HG02642 (cell line): ENCODE data around the gene RET.

Experiments
- ATAC-seq: cut with Tn5 transposase; IDR thresholded peaks from one replicate; pipeline ENCODE4 v1.9.1; 2021; ENCODE audit warnings: mild to moderate bottlenecking; ENCODE audit not compliant: unreplicated experiment, poor library complexity

The RET gene

DNA sequence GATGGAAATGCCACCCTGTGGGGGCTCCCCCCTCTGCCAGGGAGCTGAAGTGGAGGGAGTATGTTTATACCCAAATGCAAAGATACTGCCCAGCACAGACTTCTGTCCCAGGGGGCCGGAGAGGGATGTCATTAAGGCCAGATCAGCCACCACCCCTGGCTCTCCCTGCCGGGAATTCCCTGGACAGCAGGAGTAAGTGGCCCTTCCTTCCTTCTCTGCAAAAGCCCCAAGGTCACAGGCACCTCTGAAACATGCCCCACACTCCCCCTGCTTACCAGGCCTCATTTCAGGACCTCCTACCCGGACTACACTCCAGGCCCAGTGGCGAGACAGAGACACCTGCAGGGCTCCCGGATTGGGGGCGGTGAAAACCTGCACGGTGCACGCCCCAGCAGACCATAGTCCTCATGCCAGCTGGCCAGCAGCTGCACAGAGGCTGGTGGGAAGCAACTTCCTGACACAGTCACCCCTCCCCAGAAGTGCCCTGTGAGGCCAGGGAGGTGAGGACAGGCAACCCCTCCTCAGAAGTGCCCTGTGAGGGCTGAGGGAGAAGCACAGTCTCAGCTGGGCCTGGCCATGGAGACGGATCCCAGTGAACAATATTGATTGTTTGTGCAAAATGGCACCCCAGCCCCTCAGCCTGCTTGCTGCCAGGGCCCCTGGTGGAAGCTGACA lies 33.0 kb upstream of the RET start:
- ATAC-seq = no peak

DNA sequence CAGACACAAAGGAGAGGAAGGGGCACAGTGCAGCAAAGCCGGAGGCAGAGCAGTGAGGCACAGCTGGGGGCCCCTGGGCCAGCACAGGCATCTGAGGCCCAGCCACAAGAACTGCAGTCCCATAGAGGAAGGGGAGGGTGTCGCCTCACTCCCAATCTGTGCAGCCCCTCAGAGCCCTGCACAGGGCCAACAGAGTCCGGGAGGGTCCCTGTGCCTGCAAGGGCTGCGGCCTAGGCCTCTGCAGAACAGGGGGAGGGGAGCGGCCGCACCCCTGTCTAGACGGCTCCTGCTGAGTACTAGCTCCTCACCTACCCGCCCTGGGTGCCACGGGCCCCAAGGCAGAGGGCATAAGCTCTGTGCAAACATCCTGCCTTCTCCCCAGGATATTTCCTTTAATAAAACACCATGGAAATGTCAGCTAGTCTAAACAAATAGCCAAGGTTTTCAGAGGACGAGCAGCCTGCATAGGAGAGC lies 32.4 kb upstream of the RET start:
- no peak for ATAC-seq

DNA sequence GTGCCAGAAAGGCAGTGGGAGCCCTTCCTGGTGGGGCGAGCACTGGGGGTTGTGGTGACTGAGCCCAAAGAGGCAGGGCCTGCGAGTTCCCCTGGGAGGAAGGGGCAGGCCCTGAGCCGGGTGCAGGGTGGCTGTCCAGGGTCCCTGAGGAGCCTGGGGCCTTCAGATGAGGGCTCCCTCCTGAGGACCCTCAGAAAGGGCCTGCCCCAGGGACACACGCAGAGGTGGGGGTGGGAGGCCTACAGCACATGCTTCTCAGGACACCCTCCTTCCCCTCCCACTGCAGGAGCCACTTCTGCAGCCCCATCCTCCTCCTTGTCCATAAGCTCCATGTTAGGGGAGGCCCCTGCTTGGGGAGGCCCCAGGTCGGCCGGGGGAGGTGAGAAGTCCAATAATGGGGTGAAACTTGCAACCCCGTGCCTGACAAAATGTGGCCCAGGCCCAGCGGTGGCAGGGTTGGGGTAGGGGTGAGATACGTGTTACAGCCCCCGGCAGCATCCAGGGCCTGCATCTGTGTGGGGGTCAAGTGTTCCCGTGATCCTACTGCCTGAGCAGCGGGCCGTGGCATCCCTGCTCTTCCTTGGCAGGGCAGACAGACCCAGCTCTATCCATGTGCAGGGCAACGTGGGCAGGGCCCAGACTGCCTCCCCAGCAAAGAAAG lies 31.8 kb upstream of the RET start:
- no peak for ATAC-seq

DNA sequence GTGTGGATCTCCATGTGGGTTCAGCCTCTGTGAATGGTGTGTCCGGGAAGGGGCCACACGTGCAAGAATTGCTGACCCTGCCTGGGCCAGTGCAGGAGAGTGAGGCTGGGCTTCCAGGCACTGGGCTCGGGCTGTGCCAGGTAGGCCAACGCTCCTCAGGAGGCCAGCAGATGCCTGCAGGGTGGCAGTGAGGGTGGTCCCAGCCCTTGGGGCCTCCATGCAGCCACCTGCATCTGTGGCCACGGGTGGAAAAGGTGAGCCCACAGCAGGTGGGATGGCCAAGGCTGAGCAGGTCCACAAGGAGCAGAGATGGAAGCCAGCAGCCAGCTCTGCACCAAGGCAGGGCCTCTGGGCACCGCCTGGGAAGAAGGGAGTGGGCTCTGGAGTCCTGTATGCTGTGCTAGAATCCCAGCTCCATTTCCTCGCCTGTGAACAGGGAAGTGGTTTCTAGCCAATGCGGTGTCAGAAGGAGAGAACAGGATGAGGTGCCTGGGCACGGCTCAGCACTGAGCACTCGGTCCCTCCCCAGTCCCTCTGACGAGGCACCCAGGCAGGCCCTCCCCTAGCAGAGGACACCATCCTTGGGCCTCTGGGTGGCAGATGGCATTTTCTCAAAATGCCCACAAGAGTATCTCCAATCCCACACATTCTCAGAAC lies 31.1 kb upstream of the RET start:
- ATAC-seq = no peak

DNA sequence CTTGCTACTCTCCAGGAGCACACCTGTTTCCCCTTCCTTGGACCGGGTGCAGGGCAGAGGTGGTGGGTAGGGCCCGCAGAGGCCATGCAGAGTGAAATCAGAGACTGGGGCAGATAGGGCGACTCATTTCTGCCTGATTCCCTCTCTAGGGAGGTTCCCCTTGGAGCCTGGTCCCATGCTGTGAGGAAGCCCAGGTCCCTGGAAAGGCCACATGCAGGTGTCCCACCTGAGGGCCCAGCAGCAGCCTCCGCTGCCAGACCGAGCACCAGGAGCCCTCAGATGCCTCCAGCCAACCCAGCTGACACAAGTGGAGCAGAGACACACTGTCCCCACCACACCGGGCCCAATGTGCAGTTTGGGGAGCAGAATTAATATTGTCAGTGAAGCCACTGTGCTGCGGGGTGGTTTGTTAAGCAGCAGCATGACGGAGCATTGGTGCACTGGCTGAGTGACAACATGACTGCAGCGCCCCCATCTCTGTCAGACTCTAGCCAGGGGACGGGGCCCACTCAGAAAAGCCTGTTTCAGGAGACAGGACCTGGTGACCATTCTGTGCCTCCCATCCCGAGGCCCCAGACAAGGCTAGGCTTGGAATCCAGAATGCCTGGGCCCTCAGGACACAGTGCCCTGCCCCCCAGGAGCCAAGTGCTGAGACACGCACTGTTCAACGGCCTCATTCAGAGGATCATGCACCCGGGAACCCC lies 30.4 kb upstream of the RET start:
- no peak for ATAC-seq

DNA sequence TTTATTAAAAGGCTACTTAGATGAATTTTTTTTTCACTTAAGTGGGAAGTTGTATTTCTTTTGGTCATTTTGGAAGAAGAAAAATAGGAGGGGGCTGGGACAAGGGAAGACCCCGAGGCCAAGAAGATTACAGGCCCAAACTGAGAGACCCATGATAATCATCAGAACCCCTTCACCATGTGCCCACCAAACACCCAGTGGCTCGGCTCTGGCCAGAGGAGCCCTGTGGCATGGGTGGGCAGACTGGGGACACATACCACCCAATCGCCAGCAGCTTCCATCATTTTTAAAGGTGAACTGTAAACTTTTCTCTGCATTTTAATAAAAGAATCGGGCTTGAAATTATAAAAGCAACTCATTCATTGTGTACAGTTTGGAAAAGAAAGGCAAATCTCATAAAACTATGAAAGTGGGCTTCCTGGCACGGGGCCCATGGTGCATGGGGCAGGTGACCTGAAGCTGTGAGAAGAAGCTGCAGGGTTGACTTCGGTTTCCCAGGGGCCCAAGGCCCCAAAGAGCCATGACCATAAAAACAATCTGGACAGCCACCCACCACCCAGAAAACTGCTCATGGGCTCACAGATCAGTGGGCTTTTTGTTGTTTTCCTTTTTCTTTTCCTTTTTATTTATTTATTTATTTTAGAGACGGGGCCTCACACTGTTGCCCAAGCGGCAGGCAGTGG lies 29.4 kb upstream of the RET start:
- no peak for ATAC-seq

DNA sequence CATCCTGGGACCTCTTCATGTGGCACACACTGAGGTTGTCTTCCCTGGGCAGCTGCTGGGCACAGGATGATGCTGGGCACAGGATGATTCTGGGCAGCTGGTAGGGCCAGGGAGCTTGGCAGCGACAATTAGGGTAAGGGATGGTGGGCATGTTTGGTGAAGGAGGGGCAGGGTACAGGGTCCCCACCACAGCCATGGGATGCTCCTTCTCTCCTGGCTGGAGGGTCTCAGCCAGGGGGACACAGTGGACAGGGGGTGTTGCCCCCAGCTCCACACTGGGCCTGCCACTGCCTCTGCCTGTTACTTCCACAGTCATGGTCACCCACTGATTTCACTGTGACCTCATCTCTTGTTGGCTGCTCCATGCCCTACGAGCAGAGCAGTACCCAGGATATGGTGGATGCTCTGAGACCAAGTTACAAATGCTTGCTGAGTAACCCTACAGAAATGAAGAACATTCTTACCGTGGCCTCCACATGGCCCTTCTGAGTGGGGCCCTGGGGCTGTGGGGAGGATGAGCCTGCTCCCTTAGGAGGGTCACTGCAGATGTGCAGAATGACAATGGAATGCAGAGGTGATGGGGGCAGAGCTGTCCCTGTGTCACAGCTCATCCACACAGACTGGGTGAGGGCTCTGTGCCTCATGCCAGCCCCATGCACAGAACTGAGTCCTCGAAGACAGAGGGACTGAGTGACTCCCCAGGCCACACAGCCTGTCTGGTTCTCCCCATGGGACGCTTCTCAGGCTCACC lies 28.4 kb upstream of the RET start:
- ATAC-seq = no peak

DNA sequence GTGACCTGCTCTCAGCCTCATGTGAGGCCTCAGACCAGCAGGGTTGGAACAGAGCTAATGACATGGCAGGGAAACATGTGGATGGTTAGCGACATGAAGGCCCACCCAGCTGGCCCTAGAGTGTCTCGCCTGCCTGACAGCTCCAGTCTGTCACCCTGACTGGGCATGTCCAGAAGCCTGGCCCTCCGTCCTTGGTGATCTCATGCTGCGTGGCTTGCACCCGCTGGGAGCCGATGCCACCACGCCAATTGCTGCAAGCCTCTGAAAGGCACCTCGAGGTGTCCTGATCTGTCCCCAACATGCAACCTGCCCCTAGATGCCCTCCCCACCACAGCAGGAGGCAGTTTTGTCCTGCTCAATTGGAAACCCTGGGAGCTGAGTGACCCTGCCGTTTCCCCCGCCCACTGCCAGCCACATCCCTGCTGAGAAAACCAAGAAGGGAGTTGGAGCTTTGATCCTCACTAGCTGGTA lies 27.8 kb upstream of the RET start:
- ATAC-seq = no peak

DNA sequence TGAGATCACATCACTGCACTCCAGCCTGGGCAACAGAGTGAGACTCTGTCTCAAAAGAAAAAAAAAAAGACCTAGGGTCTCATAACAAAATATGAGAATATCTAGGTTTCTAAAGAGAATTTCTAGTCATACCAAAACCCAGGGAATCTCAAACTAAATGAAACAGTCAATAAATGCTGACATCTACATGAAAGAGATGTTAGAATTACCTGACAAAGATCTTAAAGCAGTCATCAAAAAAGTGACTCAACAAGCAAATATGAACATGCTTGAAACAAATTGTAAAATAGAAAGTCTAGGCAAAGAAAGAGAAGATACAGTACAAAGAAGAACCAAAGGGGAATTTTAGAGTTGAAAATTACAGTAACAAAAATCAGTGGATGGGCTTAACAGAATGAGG lies 26.9 kb upstream of the RET start:
- ATAC-seq = no peak

DNA sequence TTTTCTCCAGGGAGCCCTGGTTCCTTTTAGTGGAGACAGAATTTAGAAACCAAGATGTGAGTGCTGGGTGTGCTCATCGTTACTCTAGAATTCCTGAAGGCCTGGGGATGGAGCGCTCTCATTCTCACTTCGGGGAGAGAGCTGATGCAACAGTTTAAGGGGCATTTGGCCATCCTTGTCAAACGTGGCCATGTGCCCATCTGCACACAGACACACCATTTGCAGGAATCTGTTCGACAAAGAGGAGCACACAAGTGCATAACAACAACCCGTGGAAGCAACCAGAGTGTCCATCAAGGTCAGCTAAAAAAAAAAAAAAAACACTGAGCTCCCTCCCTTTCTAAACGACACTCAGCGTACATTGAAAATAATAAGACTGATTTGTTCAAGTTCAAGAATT lies 23.0 kb upstream of the RET start:
- ATAC-seq = no peak

DNA sequence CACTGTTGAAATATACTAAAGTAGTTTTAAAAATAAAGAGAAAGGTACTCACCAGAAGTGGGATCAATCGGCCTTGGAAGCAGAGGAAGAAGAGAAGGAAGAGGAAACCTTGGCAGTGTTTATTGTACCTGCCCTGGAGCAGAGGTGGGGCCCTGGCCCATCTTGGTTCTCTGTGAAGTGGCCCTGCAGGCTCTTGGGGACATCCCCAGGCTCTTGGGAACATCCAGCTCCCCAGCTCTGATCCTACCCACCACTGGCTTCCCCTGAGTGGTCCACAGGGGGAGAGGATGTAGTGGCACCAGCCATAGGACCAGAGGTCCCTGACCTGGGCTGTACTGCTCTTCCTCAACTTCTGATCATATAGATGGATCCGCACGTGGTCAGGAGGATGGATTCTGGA lies 22.3 kb upstream of the RET start:
- no peak for ATAC-seq

DNA sequence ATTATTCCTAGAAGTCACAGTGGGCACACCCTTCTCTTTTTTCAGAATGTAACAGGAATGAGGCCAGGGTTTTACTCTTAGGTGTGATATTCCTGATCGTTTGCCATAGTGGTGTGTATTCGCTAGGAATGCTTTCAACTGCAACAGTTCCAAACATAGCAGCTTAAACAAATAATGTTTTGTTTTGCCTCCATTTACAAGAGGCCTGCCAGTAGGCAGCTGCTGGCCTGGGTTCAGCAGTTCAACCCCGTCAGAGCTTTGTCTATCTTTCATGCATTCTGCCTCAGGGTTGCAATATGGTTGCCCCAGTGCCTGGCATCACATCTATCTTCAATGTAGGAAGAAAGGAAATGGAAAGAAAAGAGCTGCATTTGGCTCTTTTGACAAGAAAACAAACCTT lies 21.7 kb upstream of the RET start:
- no peak for ATAC-seq

DNA sequence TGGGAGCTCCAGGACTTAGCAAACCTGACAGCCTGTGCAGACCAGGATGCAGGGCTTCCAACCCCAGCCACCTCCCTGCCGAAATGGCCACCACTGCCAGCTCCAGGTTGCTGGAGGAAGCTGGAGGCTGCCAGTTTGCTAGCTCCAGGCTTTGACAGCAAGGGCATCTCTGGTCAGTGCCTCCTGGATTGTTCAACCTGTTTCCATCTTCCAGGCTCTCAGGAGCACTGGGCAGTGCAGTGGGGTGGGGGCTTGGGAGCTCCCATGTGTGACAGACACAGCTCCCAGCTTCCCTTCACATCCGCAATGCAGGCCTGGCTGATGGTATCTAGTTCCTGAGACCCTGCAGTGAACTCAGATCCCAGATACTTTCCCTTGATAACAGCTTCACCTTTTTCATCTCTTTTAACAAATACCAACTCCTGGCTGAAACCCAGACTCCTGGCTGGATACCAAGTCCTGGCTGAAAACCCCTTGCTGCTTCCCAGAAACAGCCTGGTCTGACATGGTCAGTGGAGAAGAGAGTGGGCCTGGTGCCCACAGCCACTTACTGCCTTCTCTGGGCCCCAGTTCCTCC lies 20.8 kb upstream of the RET start:
- no peak for ATAC-seq

DNA sequence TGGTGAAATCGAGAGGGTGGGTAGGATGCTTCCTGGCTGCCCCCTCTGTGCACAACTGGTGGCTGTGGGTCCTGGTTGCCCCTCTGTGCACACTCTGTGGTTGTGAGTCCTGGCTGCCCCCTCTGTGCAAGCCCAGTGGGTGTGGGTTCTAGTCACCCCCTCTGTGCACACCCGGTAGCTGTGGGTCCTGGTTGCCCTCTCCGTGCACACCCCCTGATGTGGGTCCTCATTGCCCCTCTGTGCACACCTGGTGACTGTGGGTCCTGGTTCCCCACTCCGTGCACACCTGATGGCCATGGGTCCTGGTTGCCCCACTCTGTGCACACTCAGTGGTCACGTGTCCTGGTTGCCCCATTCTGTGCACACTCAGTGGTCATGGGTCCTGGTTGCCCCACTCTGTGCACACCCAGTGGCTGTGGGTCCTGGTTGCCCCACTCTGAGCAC lies 20.3 kb upstream of the RET start:
- ATAC-seq = no peak

DNA sequence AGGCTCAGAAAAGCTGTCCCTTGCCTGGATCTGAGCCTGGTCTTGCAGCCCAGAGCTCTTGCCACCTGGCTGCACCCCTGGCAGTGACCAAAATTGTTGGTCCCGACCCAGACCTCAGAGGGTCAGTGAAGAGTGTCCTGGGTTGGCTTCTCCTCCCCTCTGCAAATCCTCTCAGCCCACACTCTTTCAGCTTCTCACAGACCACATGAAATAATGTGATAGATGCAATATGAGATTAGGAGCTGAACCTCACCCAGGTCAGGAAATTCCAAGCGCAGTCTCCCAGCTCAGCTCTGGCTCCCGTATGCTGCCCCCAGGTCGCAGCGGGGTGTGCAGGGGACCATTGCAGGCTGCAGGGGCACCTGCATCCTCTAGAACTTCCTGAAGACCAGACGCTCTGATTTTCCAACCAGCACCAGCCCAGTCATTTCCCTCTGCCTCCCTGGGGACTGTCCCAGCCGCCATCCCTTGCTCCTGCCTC lies 19.6 kb upstream of the RET start:
- ATAC-seq = no peak

DNA sequence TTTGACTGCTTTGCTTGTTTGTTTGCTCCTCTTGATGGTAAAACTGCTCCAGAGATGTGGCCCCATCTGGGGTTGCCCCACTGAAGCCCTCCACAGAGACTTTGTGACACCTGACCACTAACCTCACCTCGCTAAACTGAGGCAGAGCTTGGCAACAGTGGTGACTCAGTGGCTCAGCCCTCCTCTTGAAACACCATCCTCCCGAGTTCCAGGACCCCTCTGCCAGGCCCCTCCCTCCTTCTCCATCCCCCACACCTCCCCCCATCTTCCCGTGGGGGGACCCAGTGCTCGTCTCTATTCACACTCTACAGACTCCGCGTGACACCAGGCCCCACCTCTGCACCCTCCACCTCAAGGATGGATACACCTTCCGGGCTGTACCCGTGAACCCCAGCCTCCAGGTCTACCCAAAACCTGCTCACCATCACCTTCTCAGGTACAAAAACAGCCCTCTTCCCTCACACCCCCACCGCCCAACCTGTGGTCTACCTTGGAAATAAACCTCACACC lies 19.0 kb upstream of the RET start:
- ATAC-seq = no peak

DNA sequence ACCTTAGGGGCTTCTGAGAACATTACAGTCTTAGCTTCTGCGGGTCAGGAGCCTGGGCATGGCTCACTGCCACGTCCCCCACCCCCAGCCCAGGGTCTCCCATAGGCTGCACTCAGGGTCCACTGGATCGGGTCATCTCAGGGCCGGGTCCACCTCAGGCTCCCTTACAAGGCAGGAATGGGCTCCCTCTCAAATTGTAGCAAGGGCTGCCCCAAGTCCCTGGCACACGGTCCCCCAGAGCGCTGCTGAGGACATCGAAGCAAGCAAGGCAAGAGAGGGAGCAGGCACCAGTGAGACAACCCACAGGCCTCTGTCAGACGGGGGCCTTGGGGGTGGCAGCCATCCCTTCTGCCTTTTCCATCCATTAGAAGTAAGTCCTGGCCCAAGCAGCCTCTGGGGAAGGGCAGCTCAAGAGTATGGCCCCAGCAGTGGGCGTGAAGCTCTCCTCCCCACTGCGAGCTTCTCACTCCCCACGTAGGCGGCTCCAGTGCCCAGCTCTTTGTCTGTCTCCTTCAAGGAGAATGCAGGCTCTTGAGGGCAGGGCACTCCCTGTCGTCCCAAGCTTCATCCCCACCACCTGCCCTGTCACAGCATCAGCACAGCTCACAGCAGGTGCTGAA lies 18.0 kb upstream of the RET start:
- ATAC-seq = no peak

DNA sequence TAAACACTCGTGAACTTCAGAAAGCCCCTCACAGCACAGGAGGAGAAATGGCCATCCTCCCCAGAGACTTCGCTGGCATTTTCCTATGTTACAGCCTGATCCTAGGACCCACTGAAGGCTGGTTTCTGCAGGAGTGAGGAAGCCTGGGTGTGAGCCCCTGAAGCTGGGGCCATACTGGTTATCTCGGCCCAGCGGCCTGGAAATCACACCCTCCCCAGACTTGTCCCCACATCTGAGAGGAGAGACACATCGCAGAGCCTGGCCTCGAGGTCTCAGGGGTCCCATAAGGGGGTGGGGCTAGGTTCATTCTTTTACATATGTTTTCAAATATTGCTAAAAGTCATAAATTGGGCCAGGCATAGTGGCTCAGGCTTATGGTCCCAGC lies 17.5 kb upstream of the RET start:
- no peak for ATAC-seq

DNA sequence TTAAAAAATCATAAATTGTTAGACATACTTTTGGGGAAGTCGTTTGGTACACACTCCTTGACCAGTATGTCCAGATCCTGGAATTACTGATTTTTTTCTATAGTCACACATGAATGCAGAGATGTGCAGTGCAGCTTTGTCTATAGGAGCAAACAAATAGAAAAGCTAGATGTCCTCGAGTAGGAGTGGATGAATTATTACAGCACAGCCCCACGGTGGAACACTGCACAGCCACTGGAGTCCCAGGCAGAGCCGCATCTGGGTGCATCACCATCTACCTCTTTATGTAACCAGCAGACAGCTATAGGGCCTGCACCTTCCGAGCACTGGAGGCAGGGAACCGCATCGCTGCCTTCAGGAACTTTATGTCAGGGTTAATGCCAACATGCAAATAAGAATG lies 17.0 kb upstream of the RET start:
- no peak for ATAC-seq
